ENCODE data around the gene UNC119B.

DNA sequence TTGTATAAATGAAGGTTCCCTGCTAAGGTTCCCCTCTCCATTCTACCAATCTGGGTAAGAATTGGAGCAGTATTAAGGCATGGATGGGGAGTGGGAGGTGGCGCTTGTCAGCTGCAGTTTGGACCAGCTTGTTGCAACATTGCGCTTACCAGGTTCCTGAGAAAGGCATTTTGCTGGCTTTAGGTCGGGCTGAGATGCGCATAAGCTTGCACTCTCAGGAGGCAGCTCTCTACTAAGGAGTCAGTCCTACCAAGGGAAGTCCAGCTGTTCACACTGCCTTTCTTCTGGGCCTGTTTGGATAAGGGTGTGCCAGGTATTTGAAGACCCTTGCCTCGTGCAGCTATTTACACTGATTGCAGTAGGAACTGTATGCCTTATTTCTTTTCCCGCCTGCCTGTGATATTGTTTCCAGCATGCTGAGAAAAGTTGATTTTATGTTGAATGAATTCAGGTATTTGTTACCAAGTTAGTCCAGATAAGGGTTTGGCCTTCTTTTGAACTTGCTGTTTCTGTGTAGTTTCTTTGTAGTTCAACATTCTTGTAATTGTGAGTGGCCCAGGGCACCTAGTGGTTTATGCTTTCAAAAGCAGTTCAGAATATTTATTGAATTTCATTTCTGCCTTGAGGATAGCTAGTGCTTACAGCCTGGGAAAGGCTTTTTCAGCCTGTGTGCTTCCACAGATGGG is 20.7 kb upstream of the UNC119B start:
- TF ChIP-seq YY1 (IDR thresholded peaks at IDR 0.05; ENCODE audit: insufficient read depth, insufficient read length) (no peak), SUZ12 (IDR thresholded peaks at IDR 0.05; ENCODE audit: extremely low read depth, insufficient read depth, insufficient read length) (no peak), ZNF274 (IDR thresholded peaks at IDR 0.05; ENCODE audit: low read depth, low read length) (no peak)
